ENCODE results near the gene RPL27A.

The RPL27A gene

GRCh38 chr11:8676458-8676857, 6.1 kb upstream of the RPL27A start:
- DNase-seq, result no peak

GRCh38 chr11:8679006-8679405, 3.6 kb upstream of the RPL27A start:
- no peak for DNase-seq

- no peak for DNase-seq
Observed at GRCh38 chr11:8681837-8682302, 722 bp upstream of the RPL27A start.

- no peak for DNase-seq
Observed at GRCh38 chr11:8683115-8683807, 669 bp downstream of the RPL27A start.

GRCh38 chr11:8684600-8685290, 2.2 kb downstream of the RPL27A start:
- DNase-seq, result no peak

- no peak for DNase-seq
Observed at GRCh38 chr11:8685306-8685705, 2.7 kb downstream of the RPL27A start.

- DNase-seq, result no peak
Observed at GRCh38 chr11:8685820-8686219, 3.2 kb downstream of the RPL27A start.

- no peak for DNase-seq
Observed at GRCh38 chr11:8686325-8686724, 3.7 kb downstream of the RPL27A start.

GRCh38 chr11:8688414-8689362, 6.1 kb downstream of the RPL27A start:
- peak; percentile 96 for DNase-seq

GRCh38 chr11:8689726-8690255, 7.2 kb downstream of the RPL27A start:
- no peak for DNase-seq

GRCh38 chr11:8690374-8691342, 8.1 kb downstream of the RPL27A start:
- no peak for DNase-seq

- no peak for DNase-seq
Observed at GRCh38 chr11:8691601-8692000, 9.0 kb downstream of the RPL27A start.

GRCh38 chr11:8692417-8692816, 9.8 kb downstream of the RPL27A start:
- no peak for DNase-seq

GRCh38 chr11:8693010-8693551, 10.5 kb downstream of the RPL27A start:
- DNase-seq, result no peak

GRCh38 chr11:8693555-8693954, 11.0 kb downstream of the RPL27A start:
- no peak for DNase-seq

- no peak for DNase-seq
Observed at GRCh38 chr11:8694137-8694536, 11.5 kb downstream of the RPL27A start.

GRCh38 chr11:8697054-8697453, 14.5 kb downstream of the RPL27A start:
- no peak for DNase-seq

GRCh38 chr11:8698379-8698851, 15.8 kb downstream of the RPL27A start:
- DNase-seq, result peak; percentile 12

GRCh38 chr11:8698917-8699441, 16.4 kb downstream of the RPL27A start:
- DNase-seq, result peak; percentile 34

- DNase-seq, result peak; percentile 58
Observed at GRCh38 chr11:8699903-8700302, 17.3 kb downstream of the RPL27A start.

Data from right forelimb (tissue), 1 donor.